Measurements from ENCODE around the gene DEGS1.

Gene DEGS1

DNA sequence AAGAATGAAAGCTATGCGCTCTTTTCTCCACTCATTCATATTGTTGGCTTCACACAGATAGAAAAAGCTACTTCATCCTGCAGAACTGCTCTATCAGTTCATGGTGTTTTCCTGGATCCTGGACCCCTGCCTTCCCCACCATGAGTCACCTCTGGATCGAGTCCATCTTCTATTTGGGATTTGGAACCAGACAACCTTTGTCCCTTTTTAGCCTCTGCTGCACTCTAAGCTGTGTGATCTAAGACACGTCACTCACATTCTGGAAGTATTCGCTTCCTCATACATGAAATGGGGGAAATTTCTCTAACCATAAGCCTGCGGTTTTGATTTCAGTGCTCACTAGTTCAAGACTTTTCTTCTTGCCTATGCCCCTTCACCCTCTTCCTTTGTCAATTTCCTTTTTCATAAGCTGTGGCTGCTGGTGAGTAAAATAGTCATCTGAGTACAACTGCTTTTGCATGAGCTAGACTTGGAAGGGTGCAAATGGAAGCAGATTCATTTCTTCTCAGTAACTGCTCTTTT is 14.1 kb upstream of the DEGS1 start:
- TF ChIP-seq, protein P1, sequence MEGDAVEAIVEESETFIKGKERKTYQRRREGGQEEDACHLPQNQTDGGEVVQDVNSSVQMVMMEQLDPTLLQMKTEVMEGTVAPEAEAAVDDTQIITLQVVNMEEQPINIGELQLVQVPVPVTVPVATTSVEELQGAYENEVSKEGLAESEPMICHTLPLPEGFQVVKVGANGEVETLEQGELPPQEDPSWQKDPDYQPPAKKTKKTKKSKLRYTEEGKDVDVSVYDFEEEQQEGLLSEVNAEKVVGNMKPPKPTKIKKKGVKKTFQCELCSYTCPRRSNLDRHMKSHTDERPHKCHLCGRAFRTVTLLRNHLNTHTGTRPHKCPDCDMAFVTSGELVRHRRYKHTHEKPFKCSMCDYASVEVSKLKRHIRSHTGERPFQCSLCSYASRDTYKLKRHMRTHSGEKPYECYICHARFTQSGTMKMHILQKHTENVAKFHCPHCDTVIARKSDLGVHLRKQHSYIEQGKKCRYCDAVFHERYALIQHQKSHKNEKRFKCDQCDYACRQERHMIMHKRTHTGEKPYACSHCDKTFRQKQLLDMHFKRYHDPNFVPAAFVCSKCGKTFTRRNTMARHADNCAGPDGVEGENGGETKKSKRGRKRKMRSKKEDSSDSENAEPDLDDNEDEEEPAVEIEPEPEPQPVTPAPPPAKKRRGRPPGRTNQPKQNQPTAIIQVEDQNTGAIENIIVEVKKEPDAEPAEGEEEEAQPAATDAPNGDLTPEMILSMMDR (conservative IDR thresholded peaks at IDR 0.05; ENCODE audit: low read depth, low read length): no peak
- H3K36me3 ChIP-seq (ENCODE audit: insufficient read depth): no peaks in the 10 kb centered on the region
- no peak overlapping the region; the same call in 1 of the 2 replicates for H2AFZ ChIP-seq (ENCODE audit: low read depth)
- H3K79me2 ChIP-seq (ENCODE audit: insufficient read depth, low read depth): no peaks in the 10 kb centered on the region
- no peak overlapping the region for H3K9ac ChIP-seq
- H4K20me1 ChIP-seq (ENCODE audit: insufficient read depth): no peaks in the 10 kb centered on the region
- H3K4me2 ChIP-seq: no peak overlapping the region
- no peaks in the 10 kb centered on the region for H3K4me1 ChIP-seq (ENCODE audit: low read depth, poor library complexity, severe bottlenecking)
- no peaks in the 10 kb centered on the region for H3K27me3 ChIP-seq (ENCODE audit: insufficient read depth, low read depth)
- H3K4me3 ChIP-seq (IDR thresholded peaks at IDR 0.05; ENCODE audit: insufficient read depth, low read depth, low read length): no peak overlapping the region
- no peak overlapping the region for H3K27ac ChIP-seq

DNA sequence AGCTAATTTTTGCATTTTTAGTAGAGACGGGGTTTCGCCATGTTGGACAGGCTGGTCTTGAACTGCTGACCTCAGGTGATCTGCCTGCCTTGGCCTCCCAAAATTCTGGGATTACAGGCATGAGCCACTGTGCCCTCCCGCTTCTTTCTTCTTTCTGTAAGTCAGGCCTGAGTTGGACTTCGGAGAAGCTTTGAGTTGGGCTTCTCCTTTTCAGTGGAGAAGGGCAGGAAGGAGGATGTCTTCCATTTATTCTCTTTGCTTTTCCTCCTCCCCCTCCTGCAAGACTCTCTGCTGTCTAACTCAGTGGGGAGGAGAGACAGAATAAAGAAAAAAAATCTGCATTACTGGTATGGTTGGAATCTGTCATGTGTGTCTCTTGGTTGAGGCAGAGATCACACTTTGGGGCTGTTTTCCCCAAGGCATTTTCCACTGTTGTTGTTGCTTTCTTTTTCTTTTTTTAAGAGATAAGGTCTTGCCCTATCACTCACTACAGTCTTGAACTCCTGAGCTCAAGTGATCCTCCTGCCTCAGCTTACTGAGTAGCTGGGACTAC is 13.2 kb upstream of the DEGS1 start:
- TF ChIP-seq, protein P1 (conservative IDR thresholded peaks at IDR 0.05; ENCODE audit: low read depth, low read length): no peak
- no peaks in the 10 kb centered on the region for H3K36me3 ChIP-seq (ENCODE audit: insufficient read depth)
- no peaks in the 10 kb centered on the region for H3K27me3 ChIP-seq (ENCODE audit: insufficient read depth, low read depth)
- H3K79me2 ChIP-seq (ENCODE audit: insufficient read depth, low read depth): no peaks in the 10 kb centered on the region
- no peak overlapping the region for H3K27ac ChIP-seq
- H3K4me2 ChIP-seq: no peak overlapping the region
- no peaks in the 10 kb centered on the region for H4K20me1 ChIP-seq (ENCODE audit: insufficient read depth)
- H3K9ac ChIP-seq: no peak overlapping the region
- H3K4me3 ChIP-seq (IDR thresholded peaks at IDR 0.05; ENCODE audit: insufficient read depth, low read depth, low read length): no peak overlapping the region
- no peaks in the 10 kb centered on the region for H3K4me1 ChIP-seq (ENCODE audit: low read depth, poor library complexity, severe bottlenecking)
- H2AFZ ChIP-seq (ENCODE audit: low read depth): no peak overlapping the region

DNA sequence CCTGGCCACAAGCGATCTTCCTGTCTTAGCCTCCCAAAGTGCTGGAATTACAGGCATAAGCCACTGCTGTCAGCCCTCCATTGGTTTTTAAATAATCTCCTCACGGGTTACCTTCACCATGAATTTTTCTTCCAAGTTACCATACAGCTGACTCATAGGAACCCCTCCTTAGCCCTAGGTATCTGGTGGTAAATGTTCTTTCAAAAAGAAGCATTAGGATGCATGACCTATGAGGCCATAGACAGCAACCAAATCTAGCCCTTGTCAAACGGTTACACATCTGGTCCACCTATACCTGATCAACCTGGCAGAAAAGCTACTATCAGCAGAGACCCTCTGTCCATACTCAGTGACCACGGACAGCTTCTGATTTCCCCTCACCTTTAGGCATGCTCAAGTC is 12.7 kb upstream of the DEGS1 start:
- Histone ChIP-seq H3K27ac (no peak overlapping the region), H3K36me3 (ENCODE audit: insufficient read depth) (no peaks in the 10 kb centered on the region), H3K4me2 (no peak overlapping the region), H2AFZ (ENCODE audit: low read depth) (no peak overlapping the region), H3K4me3 (IDR thresholded peaks at IDR 0.05; ENCODE audit: insufficient read depth, low read depth, low read length) (no peak overlapping the region), H3K9ac (no peak overlapping the region), H4K20me1 (ENCODE audit: insufficient read depth) (no peaks in the 10 kb centered on the region), H3K4me1 (ENCODE audit: low read depth, poor library complexity, severe bottlenecking) (no peaks in the 10 kb centered on the region), H3K27me3 (ENCODE audit: insufficient read depth, low read depth) (no peaks in the 10 kb centered on the region), H3K79me2 (ENCODE audit: insufficient read depth, low read depth) (no peaks in the 10 kb centered on the region)
- TF ChIP-seq, protein P1 (conservative IDR thresholded peaks at IDR 0.05; ENCODE audit: low read depth, low read length): no peak

DNA sequence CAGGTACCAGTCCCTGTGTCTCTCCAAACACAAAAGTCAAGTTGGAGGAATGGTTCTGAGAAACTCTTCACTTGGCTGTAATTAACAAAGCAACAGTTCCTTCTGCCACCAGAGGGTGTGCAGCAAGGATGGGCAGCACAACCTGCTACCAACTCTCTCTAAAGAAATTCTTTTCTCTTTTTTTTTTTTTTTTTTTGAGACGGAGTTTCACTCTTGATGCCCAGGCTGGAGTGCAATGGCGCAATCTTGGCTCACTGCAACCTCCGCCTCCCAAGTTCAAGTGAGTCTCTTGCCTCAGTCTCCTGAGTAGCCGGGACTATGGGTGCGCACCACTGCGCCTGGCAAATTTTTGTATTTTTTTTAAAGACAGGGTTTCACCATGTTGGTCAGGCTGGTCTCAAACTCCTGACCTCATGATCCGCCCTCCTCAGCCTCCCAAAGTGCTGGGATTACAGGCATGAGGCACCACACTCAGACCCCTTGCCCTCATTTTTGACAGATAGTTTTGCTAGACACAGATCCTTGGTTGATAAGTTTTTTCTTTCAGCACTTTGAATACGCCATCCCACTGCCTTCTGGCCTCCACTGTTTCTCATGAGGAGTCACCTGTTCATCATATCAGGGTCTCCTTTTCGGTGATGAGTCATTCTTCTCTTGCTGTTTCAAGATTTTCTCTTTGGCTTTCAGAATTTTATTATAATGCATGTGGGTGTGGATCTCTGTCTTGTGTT is 12.1 kb upstream of the DEGS1 start:
- no peak overlapping the region for H3K4me2 ChIP-seq
- no peak overlapping the region for H3K9ac ChIP-seq
- no peaks in the 10 kb centered on the region for H3K36me3 ChIP-seq (ENCODE audit: insufficient read depth)
- no peak overlapping the region for H3K27ac ChIP-seq
- no peaks in the 10 kb centered on the region for H3K4me1 ChIP-seq (ENCODE audit: low read depth, poor library complexity, severe bottlenecking)
- H2AFZ ChIP-seq (ENCODE audit: low read depth): no peak overlapping the region
- no peaks in the 10 kb centered on the region for H4K20me1 ChIP-seq (ENCODE audit: insufficient read depth)
- H3K27me3 ChIP-seq (ENCODE audit: insufficient read depth, low read depth): no peaks in the 10 kb centered on the region
- H3K79me2 ChIP-seq (ENCODE audit: insufficient read depth, low read depth): no peaks in the 10 kb centered on the region
- H3K4me3 ChIP-seq (IDR thresholded peaks at IDR 0.05; ENCODE audit: insufficient read depth, low read depth, low read length): no peak overlapping the region
- TF ChIP-seq, protein P1 (conservative IDR thresholded peaks at IDR 0.05; ENCODE audit: low read depth, low read length): peak; percentile 44; the same call in 1 of the 2 replicates

Data from KMS-11 (cell line).